ENCODE measurements around the gene ABRACL.
"Not testable (repeated sequence)": the region's sequence is repeated elsewhere in the genome, so short reads cannot be mapped to it uniquely, and the experiment has no call there.

ABRACL gene

GRCh38 chr6:139028658-139029469 lies at the start of gene ABRACL:
Gene ABRACL (plus strand): TSS chr6:139028745. CDS start chr6:139034161, 5,416 bp downstream.
- peak; percentile 66 for DNase-seq

DNA sequence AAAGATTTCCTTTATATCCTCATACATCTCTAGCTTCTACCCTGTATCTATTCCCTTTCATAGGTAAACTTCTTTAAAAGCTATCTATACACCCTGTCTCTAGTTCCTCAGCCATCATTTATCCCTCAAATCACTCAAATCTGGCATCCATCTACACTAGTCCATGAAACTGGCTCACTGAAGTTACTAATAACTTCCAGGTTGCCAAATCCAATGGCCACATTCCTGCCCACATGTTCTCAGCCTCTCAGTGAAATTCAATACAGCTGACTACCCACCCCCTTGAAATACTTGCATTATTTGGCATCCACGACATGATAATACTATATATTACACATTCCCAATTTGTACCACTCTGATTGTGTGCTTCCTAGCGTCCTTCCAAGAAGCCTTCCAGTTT lies 49.2 kb upstream of the ABRACL start:
- no peak for DNase-seq

DNA sequence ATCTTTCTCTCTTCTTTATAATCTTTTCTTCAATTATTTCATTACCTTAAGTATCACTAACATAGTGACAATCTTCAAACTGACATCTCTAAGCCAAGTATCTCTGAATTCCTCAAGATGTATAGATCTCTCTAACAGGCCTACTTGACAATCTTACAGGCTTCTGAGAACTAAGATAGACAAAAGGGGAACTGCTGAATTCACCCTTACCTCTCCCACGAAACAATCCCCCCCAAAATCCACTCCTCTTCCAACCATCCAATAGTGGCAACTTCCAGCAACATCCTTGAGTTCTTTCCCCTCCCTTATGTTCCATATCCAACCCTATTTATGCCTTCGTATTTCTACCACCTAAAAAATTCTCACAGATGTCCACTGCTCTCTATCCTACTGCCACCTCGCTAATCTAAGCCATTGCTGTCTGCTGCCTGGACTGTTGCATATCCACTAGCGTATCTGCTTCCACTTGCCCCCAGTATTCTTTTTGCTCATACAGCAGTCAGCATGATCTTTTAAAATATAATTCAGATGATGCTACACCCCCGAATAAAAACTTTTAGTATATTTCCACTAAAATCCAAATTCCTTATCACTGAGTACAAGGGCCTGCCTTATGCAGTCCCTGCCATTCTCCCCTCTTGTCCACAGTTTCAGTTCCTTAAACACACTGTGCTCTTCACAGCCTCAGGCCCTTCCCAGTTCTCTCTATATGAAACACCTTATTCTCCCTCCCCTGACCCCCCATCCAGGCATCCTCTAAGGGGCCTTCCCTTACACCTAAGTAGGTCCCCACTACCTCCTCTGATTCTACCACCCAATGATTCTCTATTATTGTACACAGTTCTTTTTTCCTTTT lies 48.5 kb upstream of the ABRACL start:
- no peak for DNase-seq

DNA sequence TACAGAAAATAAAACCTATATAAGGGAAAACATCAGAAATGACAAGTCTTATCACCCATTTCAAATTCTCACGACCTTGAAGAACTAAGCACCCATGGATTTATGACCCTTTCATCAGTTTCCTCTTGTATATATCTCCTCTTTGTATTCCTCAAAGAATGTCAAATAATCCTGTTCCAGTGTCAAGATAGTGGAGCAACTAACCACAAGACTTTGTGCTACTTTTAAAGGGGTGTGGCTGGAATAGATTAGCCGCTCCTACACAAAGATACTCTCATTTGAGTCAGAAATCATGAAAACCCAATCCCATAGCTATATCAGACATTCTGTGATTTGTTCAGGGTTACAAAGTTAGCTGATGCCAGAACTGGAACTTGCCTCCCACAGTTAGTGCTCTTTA lies 47.1 kb upstream of the ABRACL start:
- no peak for DNase-seq

- DNase-seq, result no peak
Measured at GRCh38 chr6:138986578-138986977, 42.0 kb upstream of the ABRACL start.

GRCh38 chr6:138987080-138987642 lies 41.4 kb upstream of the ABRACL start:
- DNase-seq, result no peak

DNA sequence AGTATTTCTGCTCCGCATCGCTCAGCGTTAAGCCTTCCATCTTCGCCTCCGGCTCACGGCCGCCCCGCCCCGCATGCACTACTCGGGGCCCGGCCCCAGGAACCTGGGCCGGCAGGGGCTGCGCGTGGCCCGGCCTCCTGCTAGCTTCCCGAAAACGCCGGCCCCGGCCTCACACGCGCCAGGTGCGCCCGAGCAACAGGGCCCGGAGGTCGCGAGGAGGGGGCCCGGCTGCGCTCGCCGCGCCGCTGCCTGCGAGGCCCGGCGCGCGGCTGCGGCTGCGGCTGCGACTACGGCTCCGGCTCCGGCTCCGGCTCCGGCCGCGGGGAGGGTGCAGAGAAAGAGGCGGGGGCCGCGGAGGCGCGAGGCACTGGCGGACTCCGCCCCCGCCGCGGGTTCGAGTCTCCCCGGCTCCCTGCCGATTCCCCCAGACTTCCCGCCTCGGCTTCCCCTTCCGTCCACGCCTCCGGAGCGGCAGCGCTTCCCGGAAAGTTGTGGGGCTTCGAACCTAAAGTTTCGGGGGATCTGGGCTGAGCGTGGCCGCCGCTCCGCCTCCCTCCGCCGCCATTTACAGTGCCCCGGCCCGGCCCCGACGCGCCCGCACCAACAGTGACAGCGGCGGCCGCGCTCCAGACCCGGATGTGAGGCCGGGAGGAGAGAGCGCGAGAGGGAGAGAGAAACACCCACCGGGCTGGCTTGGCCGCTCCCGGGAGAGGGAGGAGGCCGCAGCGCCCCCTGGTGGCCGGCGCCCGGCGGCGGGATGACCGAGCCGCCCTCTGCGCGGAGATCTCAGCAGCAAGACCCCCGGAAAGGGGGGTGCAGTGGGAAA lies 40.7 kb upstream of the ABRACL start, which contains the start of gene REPS1:
Gene REPS1 (minus strand): TSS at position 611 of the 826 bp plus-strand sequence. CDS start 571 bp downstream, at position 40.
- DNase-seq, result peak; percentile 39

DNA sequence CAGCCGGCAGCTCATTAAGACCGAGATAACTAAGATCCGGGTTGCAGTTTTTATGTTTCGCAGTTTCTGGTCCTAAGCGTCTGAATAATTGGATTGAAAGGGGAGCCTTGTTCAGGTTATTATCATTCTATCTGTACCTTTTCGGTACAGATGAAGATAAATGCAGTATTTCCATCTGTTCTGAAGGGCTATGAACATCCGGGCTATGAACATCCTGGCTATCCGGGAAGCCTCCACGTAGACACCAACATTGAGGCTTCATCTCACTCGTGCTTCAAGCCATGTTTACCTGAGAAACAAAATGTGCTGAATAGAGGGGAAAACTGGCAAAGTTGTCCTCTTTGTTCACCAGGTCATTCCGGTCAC lies 40.1 kb upstream of the ABRACL start:
- no peak for DNase-seq

DNA sequence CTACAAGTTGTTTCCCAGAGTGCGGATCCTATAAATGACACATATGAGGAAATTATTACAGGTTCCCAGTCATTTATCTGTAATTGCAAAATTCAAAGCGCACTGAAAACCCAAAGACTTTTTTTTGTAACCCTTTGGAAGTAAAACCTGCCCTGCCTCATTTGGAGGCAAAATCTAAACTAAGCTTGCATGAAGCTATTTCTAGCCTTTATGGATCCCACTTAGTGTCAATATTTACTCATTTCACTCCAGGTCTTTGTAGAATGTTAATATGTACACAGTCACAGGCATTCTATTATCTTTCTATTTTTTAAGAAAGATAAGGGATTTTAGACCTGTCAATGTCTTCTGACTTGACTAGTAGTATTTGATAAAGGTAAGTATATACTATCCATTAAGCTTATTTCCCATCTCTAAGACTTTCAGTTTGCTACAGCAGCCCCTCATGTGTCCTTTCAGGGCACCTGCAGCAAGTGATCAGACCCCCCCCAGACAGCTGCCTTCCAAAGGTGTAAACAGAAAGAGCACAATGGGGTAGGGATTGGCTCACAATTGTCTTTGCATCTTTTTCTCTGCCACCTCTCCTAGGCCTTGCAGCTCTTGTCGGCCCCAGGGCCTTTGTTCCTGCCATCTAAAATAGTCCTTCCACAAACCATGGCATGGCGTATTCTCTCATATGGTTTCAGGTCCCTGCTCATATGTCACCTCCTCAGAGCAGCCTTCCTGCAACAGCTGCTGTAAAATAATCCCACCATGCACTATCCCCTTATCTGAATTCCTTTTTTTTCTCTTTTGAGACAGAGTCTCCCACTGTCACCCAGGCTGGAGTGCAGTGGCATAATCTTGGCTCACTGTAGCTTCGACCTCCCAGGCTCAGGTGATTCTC lies 39.2 kb upstream of the ABRACL start:
- DNase-seq, result no peak

GRCh38 chr6:138991206-138991605 lies 37.3 kb upstream of the ABRACL start:
- no peak for DNase-seq

GRCh38 chr6:138992965-138993364 lies 35.6 kb upstream of the ABRACL start:
- DNase-seq, result not testable (repeated sequence)

DNA sequence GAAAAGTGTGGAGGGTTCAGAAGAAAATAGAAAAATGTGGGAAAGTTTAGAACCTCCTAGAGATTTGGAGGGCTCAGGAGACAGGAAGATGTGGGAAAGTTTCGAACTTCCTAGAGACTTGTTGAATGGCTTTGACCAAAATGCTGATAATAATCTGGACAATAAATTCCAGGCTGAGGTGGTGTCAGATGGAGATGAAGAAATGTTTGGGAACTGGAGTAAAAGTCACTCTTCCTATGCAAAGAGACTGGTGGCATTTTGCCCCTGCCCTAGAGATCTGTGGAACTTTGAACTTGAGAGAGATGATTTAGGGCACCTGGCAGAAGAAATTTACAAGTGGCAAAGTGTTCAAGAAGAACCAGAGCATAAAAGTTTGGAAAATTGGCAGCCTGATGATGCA lies 35.1 kb upstream of the ABRACL start:
- not testable (repeated sequence) for DNase-seq

GRCh38 chr6:138996524-138996923 lies 32.0 kb upstream of the ABRACL start:
- no peak for DNase-seq

DNA sequence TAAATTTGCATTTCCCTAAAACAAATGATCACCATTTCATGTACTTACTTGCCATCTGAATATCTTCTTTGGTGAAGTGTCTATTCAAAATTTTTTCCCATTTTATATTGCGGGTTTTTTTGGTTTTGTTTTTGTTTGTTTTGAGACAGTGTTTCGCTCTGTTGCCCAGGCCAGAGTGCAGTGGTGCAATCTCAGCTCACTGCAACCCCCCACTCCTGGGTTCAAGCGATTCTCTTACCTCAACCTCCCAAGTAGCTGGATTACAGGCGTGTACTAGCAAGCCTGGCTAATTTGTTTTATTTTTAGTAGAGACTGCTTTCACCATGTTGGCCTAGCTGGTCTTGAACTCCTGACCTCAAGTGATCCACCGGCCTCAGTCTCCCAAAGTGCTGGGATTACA lies 31.4 kb upstream of the ABRACL start:
- no peak for DNase-seq

DNA sequence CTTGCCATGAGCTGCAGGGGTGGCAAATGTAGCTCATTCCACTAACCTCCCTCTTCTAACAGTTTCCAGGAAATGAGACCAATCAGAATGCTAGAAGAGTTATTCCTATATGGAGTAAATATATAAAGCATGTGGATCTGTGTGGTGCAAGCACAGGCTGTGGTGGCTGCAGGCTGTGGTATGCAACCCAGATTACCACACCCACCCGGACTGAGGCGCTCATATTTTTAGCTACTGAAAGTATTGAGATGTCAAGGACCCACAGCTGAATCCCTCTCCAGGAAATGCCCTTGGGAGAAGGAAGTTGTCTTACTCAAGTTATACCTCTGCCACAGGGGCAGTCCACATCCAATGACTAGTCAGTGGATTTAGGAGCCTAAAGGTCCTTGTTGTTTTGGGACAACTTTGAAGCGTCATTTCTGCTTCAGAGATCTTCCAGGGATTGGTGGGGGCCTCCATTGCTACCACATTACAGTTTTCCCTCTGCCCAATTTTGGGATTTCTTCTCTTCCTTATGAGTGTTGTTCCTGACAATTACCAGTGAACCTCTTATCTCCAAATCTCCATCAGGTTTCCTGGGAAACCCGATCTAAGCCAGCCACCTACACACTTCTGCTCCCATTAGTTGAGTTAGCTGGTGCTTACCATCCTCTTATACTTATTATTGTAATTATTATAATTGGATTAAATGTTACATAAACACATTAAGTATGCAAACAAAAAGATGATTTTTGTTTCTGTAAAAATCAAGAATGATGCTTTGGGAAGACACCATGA lies 28.4 kb upstream of the ABRACL start:
- DNase-seq, result no peak

GRCh38 chr6:139003751-139004150 lies 24.8 kb upstream of the ABRACL start:
- no peak for DNase-seq

- DNase-seq, result no peak
Measured at GRCh38 chr6:139006477-139006876, 22.1 kb upstream of the ABRACL start.

DNA sequence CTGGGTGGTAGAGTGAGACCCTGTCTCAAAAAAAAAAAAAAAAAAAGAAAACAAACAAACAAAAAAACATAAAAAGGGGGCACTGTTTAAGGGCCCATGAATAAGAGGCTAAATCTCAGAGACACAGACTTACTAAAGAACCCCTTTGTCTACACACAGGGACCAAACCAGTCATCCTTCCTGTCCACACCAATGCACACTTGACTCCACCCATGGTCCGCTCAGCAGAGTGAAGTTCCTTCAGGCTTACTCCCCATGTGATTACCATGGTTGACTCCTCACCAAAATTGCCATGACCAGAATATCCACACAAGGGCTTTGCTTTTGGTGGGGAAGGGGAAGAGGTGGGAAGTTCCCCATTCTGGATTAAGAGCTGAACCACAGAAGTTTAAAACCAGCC lies 21.1 kb upstream of the ABRACL start:
- DNase-seq, result no peak

- DNase-seq, result no peak
Measured at GRCh38 chr6:139008117-139008516, 20.4 kb upstream of the ABRACL start.

DNA sequence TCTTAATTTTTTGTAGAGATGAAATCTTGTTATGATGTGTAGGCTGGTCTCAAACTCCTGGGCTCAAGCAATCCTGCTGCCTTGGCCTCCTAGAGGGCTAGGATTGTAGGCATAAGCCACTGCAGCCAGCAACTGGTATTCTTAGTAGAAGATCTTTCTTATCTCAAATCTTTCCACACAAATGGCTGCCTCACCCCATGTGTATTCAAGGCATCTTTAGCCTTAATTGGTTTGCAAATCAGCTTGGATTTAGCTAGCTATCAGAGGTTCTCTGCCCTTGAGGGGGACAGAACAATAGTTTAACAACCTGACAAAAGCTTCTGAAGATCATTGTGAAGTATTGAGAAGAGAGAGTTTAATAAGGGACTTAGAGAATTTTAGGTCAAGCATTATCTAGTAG lies 17.9 kb upstream of the ABRACL start:
- DNase-seq, result no peak

- no peak for DNase-seq
Measured at GRCh38 chr6:139011980-139012379, 16.6 kb upstream of the ABRACL start.

Data from NCI-H1436 treated with DMSO at 0.1 percent for 48 hours (cell line).